Epithelial cell of esophagus (primary cell): ENCODE measurements around the gene C1orf116.

Experiments used
- DNase-seq: peaks from one replicate; pipeline ENCODE4 v3.0.0; 2010; ENCODE audit warnings: low read depth
- H3K4me3 ChIP-seq: 2 replicates; pipeline ENCODE4 v1.5.1; 2011; ENCODE audit warnings: mild to moderate bottlenecking, low read length, control low read depth
- CTCF ChIP-seq: IDR thresholded peaks from 2 replicates; pipeline ENCODE4 v1.5.1; 2011; ENCODE audit warnings: low read depth, mild to moderate bottlenecking, low read length, control low read depth, inconsistent platforms; ENCODE audit not compliant: insufficient read depth; ENCODE audit errors: missing control alignments

Gene C1orf116

DNA sequence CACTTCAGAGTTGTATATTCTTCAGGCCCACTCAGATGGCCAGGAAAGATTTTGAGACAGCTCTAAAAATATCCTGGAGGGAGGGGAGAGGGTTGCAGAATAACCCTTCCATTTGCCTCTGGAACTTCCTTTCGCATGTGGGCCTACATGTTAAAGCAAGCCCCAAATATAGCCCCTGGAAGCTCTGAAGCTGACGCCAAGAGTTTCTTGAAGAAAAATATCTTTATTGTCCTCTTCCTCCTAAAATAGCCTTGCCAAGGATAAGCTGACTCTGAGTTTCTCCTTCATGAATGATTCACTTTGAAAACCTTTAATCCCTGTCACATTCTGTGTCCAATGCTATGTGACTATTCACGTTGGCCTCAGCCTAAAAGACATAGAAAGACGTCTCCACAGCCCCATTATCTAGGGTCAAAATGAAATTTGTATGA, 6.4 kb downstream of the C1orf116 start:
- peak; percentile 44 for DNase-seq
- peak overlapping the region; percentile 100 for H3K4me3 ChIP-seq
- no peak for TF ChIP-seq CTCF

DNA sequence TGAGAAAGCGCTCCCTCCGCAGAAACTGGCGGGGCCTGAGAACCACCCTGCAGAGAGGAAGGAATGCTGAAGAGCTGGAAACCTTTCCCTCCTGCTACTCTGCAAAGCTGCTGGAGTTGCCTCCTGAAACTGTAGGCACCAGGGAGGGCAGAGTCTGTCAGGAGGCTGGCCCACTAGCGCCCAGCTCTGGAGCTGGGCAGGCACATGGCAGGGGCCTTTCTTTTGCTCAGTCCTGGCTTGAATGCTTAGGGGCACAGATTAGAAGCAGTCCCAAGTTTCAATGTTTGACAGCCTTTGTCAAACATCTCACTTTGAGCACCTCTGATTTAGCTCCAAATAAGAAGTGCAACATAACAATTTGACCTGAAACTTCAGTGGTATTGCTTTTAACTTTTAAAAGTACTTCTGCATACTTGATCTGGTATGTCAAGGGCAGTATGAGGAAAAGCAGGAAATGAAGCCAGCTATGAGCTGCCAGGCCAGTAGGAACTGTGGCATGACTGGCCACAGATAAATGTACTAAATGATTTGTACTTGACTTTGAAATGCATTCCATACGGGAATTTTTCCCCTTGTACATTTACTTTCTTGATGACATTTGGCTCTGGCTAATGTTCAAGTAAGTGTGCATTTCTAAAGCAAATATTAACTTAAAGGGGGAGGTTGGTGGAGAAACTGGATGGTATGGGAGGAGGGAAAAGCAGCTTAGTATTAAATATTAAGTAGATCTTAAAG, 7.2 kb downstream of the C1orf116 start:
- DNase-seq: peak; percentile 77
- TF ChIP-seq CTCF: no peak
- H3K4me3 ChIP-seq: no peak overlapping the region

DNA sequence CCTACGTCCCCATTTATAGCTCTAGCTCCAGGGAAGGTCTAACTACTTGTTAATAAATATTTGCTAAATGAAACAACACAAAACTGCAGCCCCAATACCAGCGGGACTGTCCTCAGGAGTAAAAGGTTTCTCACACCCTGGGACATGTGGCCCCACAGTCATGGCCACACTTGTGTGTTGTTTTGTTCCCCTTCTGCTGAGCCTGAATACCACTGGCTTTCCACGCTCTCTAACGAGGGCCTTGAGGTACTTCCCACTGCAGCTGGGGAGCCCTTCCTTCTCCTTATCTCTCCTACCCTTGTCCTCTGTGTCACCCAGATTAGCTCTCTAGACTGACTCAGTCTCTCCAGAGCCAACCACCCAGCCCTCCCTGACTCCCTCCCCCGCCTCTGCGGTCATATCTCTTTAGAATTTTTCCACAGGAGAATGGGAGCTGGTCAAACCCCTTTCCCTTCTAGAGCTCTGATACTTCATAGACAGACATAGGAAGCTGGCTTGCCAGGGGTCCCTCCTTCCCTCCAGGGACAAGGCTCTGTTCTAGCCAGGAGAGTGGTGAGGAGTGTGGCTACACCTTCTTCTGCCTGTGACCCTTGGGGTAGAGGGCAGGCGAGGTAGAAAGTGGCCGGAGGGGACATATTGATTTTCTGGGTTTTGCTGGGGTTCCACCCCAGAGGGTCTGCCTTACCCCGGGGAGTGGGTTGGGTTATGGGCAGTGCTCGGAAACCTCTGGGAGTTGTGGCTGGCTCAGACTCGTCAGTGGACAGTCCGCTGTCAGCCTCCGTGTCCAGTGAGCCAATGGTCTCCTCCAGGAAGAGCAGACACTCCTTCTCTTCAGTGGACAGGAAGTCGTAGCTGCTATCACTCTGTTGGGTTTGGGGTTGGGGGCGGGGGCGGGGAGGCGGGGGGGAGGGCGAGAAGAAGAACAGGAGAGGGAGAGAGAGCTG, 8.1 kb downstream of the C1orf116 start:
- peak; percentile 33 for DNase-seq
- no peak for TF ChIP-seq CTCF
- H3K4me3 ChIP-seq: no peak overlapping the region

DNA sequence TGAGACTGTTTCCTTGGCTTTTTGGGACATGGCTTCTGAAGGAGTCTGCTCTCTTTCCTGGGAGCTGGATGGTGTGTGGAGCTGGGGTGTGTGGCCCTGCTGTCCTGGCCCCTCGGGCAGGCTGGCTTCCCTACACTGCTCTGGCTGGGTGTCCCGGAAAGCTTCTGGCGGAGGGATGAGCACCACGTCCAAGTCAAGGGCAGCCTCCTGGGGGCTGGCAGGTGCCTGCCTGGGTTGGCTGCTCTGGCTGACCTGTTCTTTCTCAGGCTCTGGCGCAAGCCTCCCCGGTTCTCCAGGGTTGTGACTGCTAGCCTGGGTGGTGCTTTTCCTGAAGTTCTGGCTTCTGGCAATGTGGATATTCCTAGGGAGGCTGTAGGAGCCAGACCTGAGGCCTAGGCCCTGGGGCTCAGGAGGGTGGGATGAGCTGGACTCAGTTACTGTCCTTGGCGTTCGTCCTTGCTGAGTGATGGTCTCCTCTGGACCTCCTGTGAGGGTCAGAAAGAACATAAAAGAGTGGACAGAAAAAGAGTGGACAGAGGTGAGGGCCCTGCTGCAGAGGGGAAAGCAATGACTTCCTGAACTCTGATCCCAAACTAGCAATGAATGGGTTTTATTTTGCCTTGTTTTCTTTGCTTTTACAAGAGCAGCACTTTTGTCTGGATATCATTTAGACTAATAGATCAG, 9.4 kb downstream of the C1orf116 start:
- no peak for DNase-seq
- TF ChIP-seq CTCF: no peak
- H3K4me3 ChIP-seq: no peak overlapping the region

GRCh38 chr1:207021876-207022596, 10.5 kb downstream of the C1orf116 start:
- no peak for TF ChIP-seq CTCF
- DNase-seq: peak; percentile 53
- H3K4me3 ChIP-seq: no peak overlapping the region

- H3K4me3 ChIP-seq: no peak overlapping the region
- TF ChIP-seq CTCF: peak; percentile 6
- DNase-seq: peak; percentile 80
These were observed 11.3 kb downstream of the C1orf116 start for GRCh38 chr1:207021139-207021861.
